GM18517 (cell line): ENCODE results near the gene MAGI1.

ENCODE experiments used
- ATAC-seq: cut with Tn5 transposase; IDR thresholded peaks from one replicate; pipeline ENCODE4 v1.9.1; 2021; ENCODE audit warnings: mild to moderate bottlenecking, moderate library complexity; ENCODE audit not compliant: unreplicated experiment

Gene MAGI1

GRCh38 chr3:65948841-65949573 lies 89.7 kb downstream of the MAGI1 start:
- ATAC-seq = no peak

- ATAC-seq = no peak
These were observed 92.3 kb downstream of the MAGI1 start for GRCh38 chr3:65946438-65946837.

GRCh38 chr3:65945953-65946352 lies 92.8 kb downstream of the MAGI1 start:
- ATAC-seq = no peak

- no peak for ATAC-seq
These were observed 93.2 kb downstream of the MAGI1 start for GRCh38 chr3:65945480-65945879.

- no peak for ATAC-seq
These were observed 94.5 kb downstream of the MAGI1 start for GRCh38 chr3:65944252-65944651.

GRCh38 chr3:65939801-65940246 lies 98.9 kb downstream of the MAGI1 start:
- ATAC-seq = no peak

- no peak for ATAC-seq
These were observed 99.5 kb downstream of the MAGI1 start for GRCh38 chr3:65939184-65939583.

- no peak for ATAC-seq
These were observed 100.0 kb downstream of the MAGI1 start for GRCh38 chr3:65938676-65939075.

GRCh38 chr3:65938147-65938546 lies 100.6 kb downstream of the MAGI1 start:
- no peak for ATAC-seq

- ATAC-seq = no peak
These were observed 101.6 kb downstream of the MAGI1 start for GRCh38 chr3:65936908-65937638.

- ATAC-seq = no peak
These were observed 103.0 kb downstream of the MAGI1 start for GRCh38 chr3:65935724-65936123.

GRCh38 chr3:65930648-65931047 lies 108.1 kb downstream of the MAGI1 start:
- ATAC-seq = no peak

GRCh38 chr3:65928110-65928509 lies 110.6 kb downstream of the MAGI1 start:
- ATAC-seq = no peak

- ATAC-seq = no peak
These were observed 111.1 kb downstream of the MAGI1 start for GRCh38 chr3:65927576-65927975.

GRCh38 chr3:65925254-65925954 lies 113.3 kb downstream of the MAGI1 start:
- ATAC-seq = no peak

- ATAC-seq = no peak
These were observed 114.0 kb downstream of the MAGI1 start for GRCh38 chr3:65924762-65925161.

- ATAC-seq = no peak
These were observed 116.3 kb downstream of the MAGI1 start for GRCh38 chr3:65922441-65922840.

- ATAC-seq = no peak
These were observed 118.9 kb downstream of the MAGI1 start for GRCh38 chr3:65919826-65920225.

- no peak for ATAC-seq
These were observed 123.2 kb downstream of the MAGI1 start for GRCh38 chr3:65915477-65915876.

- ATAC-seq = no peak
These were observed 123.9 kb downstream of the MAGI1 start for GRCh38 chr3:65914740-65915367.

- ATAC-seq = no peak
These were observed 124.5 kb downstream of the MAGI1 start for GRCh38 chr3:65914032-65914739.
